Ammon's horn (tissue), 1 donor: Measurements from ENCODE around the gene TPD52L2.
"Not testable (repeated sequence)": the region's sequence is repeated elsewhere in the genome, so short reads cannot be mapped to it uniquely, and the experiment has no call there.

Source experiments
- DNase-seq: peaks from one replicate; pipeline ENCODE4 v3.0.0-alpha.2; 2016; ENCODE audit warnings: low spot score

Gene TPD52L2

GRCh38 chr20:63878899-63879663 lies 14.0 kb downstream of the TPD52L2 start:
- no peak for DNase-seq

- not testable (repeated sequence) for DNase-seq
These were observed 15.8 kb downstream of the TPD52L2 start for GRCh38 chr20:63880901-63881300.

GRCh38 chr20:63881451-63882226 lies 16.6 kb downstream of the TPD52L2 start:
- DNase-seq, result no peak

GRCh38 chr20:63882257-63883200 lies 17.5 kb downstream of the TPD52L2 start:
- DNase-seq, result no peak

GRCh38 chr20:63883201-63883593 lies 18.1 kb downstream of the TPD52L2 start:
- no peak for DNase-seq

- no peak for DNase-seq
These were observed 19.6 kb downstream of the TPD52L2 start for GRCh38 chr20:63884506-63885263.

GRCh38 chr20:63885264-63886053 lies 20.4 kb downstream of the TPD52L2 start:
- no peak for DNase-seq

- DNase-seq, result no peak
These were observed 21.0 kb downstream of the TPD52L2 start for GRCh38 chr20:63886054-63886419.

GRCh38 chr20:63886921-63887320 lies 21.9 kb downstream of the TPD52L2 start:
- DNase-seq, result no peak

GRCh38 chr20:63889241-63890200 lies 24.5 kb downstream of the TPD52L2 start:
- DNase-seq, result no peak

- no peak for DNase-seq
These were observed 25.1 kb downstream of the TPD52L2 start for GRCh38 chr20:63890201-63890576.

GRCh38 chr20:63890616-63891015 lies 25.5 kb downstream of the TPD52L2 start:
- DNase-seq, result no peak

GRCh38 chr20:63891061-63892002 lies 26.3 kb downstream of the TPD52L2 start:
- DNase-seq, result no peak

- no peak for DNase-seq
These were observed 27.3 kb downstream of the TPD52L2 start for GRCh38 chr20:63892402-63892801.

GRCh38 chr20:63893999-63894357 lies 28.9 kb downstream of the TPD52L2 start:
- no peak for DNase-seq

- DNase-seq, result peak; percentile 97
These were observed 29.5 kb downstream of the TPD52L2 start, which contains the start of gene DNAJC5 for GRCh38 chr20:63894358-63895201. Gene DNAJC5 (plus strand): TSS chr20:63895126. CDS start chr20:63928346, 33,220 bp downstream.

GRCh38 chr20:63895202-63895951 lies 30.3 kb downstream of the TPD52L2 start:
- no peak for DNase-seq
